Measurements from ENCODE around the gene THBD. TPM values are rescaled to one million over a fixed set of nuclear protein-coding genes. Genes with fewer than 3 reads are reported as not detected.

THBD gene
- total and polyA plus RNA-seq, 9 of the 15 experiments (the other 6 are each of a cell fraction or from before 2014, with no cell fraction given) = 0.07 to 0.49 (median 0.33) TPM

- intact Hi-C loops (cut with micrococcal nuclease) = no loop called here
- no peak for DNase-seq (ENCODE audit: extremely low read depth in 1 of 4, low spot score in 3 of 4)
- H3K9me1 ChIP-seq (ENCODE audit: control insufficient read depth, insufficient read depth, low read length) = no peaks in the 10 kb centered on the region
- ATAC-seq = no peak
- H4K20me1 ChIP-seq (replicated peaks; ENCODE audit: control insufficient read depth, insufficient read depth, low read length) = no peaks in the 10 kb centered on the region; the same call in 1 of the 2 replicates
- no peak overlapping the region for H3K4me3 ChIP-seq
- no TSS peak for BruUV-seq (replicated peaks)
- ChIA-PET POLR2A (interaction anchor here (0.9 kb wide), 1 partner anchor 28 kb away, joined by 3 read pairs; no protein-coding TSS in a partner anchor), CTCF (ENCODE audit: low intra/inter-chr PET ratio) (no interaction called here)
- TF ChIP-seq ZNF589 (CRISPR knock-in tag; IDR thresholded peaks at IDR 0.05; ENCODE audit: low read depth) (no peak), ZC3H11A (IDR thresholded peaks at IDR 0.05; ENCODE audit: low read depth, low read length) (no peak), CCAR2 (IDR thresholded peaks at IDR 0.05; ENCODE audit: low read depth, low read length) (no peak), MLX (CRISPR knock-in tag; conservative IDR thresholded peaks at IDR 0.05) (no peak), DLX4 (CRISPR knock-in tag; IDR thresholded peaks at IDR 0.05) (no peak), EP400 (IDR thresholded peaks at IDR 0.05) (no peak), RHOXF2B (CRISPR knock-in tag; conservative IDR thresholded peaks at IDR 0.05) (no peak), CREB1 (IDR thresholded peaks at IDR 0.05) (no peak), CREB1 (CRISPR knock-in tag; IDR thresholded peaks at IDR 0.05) (no peak), HMG20B (CRISPR knock-in tag; IDR thresholded peaks at IDR 0.05) (no peak), PTBP1 (IDR thresholded peaks at IDR 0.05; ENCODE audit: low read depth, low read length) (no peak), NFATC3 (IDR thresholded peaks at IDR 0.05) (no peak), NR2C2 (CRISPR knock-in tag; IDR thresholded peaks at IDR 0.05) (no peak), NR2C2 (tag; IDR thresholded peaks at IDR 0.05) (no peak), XRCC4 (IDR thresholded peaks at IDR 0.05; ENCODE audit: extremely low read depth, insufficient read depth, insufficient read length) (no peak), STAT5B (CRISPR knock-in tag; IDR thresholded peaks at IDR 0.05) (no peak), ATF2 (CRISPR knock-in tag; IDR thresholded peaks at IDR 0.05) (no peak), ZNF384 (IDR thresholded peaks at IDR 0.05; ENCODE audit: low read depth, low read length) (no peak)
- FAIRE-seq = no peak
- H3K9ac ChIP-seq (ENCODE audit: insufficient read depth in 1 of 2, low read depth in 2 of 2, low read length in 2 of 2) = no peak overlapping the region
- H3K36me3 ChIP-seq (ENCODE audit: control insufficient read depth, insufficient read depth, low read length) = no peaks in the 10 kb centered on the region
- no peak overlapping the region for H2AFZ ChIP-seq (ENCODE audit: low read depth, low read length)
- H3K27me3 ChIP-seq (ENCODE audit: control insufficient read depth in 2 of 2, insufficient read depth in 2 of 2, low read length in 2 of 2) = no peaks in the 10 kb centered on the region; a peak in 1 of 5 replicates
- H3K27ac ChIP-seq (ENCODE audit: extremely low read depth, low read depth, low read length) = no peak overlapping the region
- in situ Hi-C loops (cut with MboI) = no loop called here
- H3K9me3 ChIP-seq (replicated peaks; ENCODE audit: control insufficient read depth, insufficient read depth, low read depth, low read length) = no peaks in the 10 kb centered on the region
- no peak overlapping the region for H3K4me2 ChIP-seq (ENCODE audit: insufficient read depth, low read length)
- no peaks in the 10 kb centered on the region for H3K79me2 ChIP-seq (ENCODE audit: control insufficient read depth, insufficient read depth, low read length)
- WGBS (ENCODE audit: insufficient coverage, low coverage, missing lambda C conversion rate) = 0% methylated on average over 2 of the region's 2 CpGs
- H3K4me1 ChIP-seq (replicated peaks in 1 of 2; ENCODE audit: control insufficient read depth in 2 of 2, insufficient read depth in 2 of 2, low read length in 2 of 2) = no peaks in the 10 kb centered on the region
Observed at GRCh38 chr20:23017516-23017915, 32.0 kb downstream of the THBD start.
